Adrenal gland (tissue), 5 donors: ENCODE measurements around the gene ZHX3.

Source experiments
- CTCF ChIP-seq, 6 experiments: fragments of 450-650 bp in 4 of 6; fragments of 200-600 bp in 2 of 6; sonication (generic) in 1 of 6; IDR thresholded peaks; 1 replicate in 5 of 6; 2 replicates in 1 of 6; pipeline versions ENCODE4 v1.5.1 to v1.8.0; 2016 to 2021; ENCODE audit warnings: antibody characterized with exemption in 6 of 6, mild to moderate bottlenecking in 2 of 6, moderate library complexity in 1 of 6
- POLR2A ChIP-seq, 2 donors: fragments of 450-650 bp; IDR thresholded peaks; one replicate each; pipeline ENCODE4 v1.6.1; 2017; ENCODE audit warnings: antibody characterized with exemption in 2 of 2, mild to moderate bottlenecking in 2 of 2, moderate library complexity in 1 of 2
- donor health status: DM: no; HTN: no; CAD: no.

GRCh38 chr20:41177636-41178035, 139.9 kb downstream of the ZHX3 start:
- TF ChIP-seq CTCF (IDR thresholded peaks at IDR 0.05) (no peak), POLR2A (IDR thresholded peaks at IDR 0.05) (peak in 1 of 2 donors; percentile 15)
